CD8-positive, alpha-beta memory T cell (primary cell): Measurements from ENCODE around the gene KLRK1. TPM values are rescaled to one million over a fixed set of nuclear protein-coding genes. Genes with fewer than 3 reads are reported as not detected.

ENCODE experiments used
- CTCF ChIA-PET: fragments of 350-600 bp; sonication (Branson Sonifier 250); formaldehyde crosslinking; loops from one replicate; lab custom pipeline; 2021; ENCODE audit warnings: antibody characterized with exemption; lab: Charles Lee
- POLR2A ChIA-PET: fragments of 350-600 bp; sonication (Branson Sonifier 250); formaldehyde crosslinking; loops from one replicate; lab custom pipeline; 2021; ENCODE audit warnings: antibody characterized with exemption; lab: Charles Lee
- DNase-seq, 5 donors: peaks; one replicate each; pipeline versions ENCODE4 v3.0.0 to v3.0.0-alpha.2; 2020 to 2022; ENCODE audit warnings: mixed read lengths in 1 of 5
- H3K27ac ChIP-seq: one replicate; pipeline ENCODE4 v1.7.0; 2013; ENCODE audit warnings: low read depth, mild to moderate bottlenecking, low read length, moderate library complexity
- H3K27me3 ChIP-seq: 2 replicates; pipeline ENCODE4 v1.7.0; 2013; ENCODE audit warnings: low read length, mild to moderate bottlenecking; ENCODE audit not compliant: insufficient read depth, poor library complexity, severe bottlenecking
- H3K36me3 ChIP-seq: 2 replicates; pipeline ENCODE4 v1.7.0; 2013; ENCODE audit warnings: mild to moderate bottlenecking, low read length, moderate library complexity; ENCODE audit not compliant: insufficient read depth
- H3K4me1 ChIP-seq: 2 replicates; pipeline ENCODE4 v1.7.0; 2013; ENCODE audit warnings: mild to moderate bottlenecking, low read length, moderate library complexity; ENCODE audit not compliant: insufficient read depth
- H3K4me3 ChIP-seq: 2 replicates; pipeline ENCODE4 v1.7.0; 2013; ENCODE audit warnings: mild to moderate bottlenecking, low read length
- H3K9me3 ChIP-seq: 2 replicates; pipeline ENCODE4 v1.7.0; 2013; ENCODE audit warnings: mild to moderate bottlenecking, low read length
- H3K27ac Mint-ChIP-seq, 8 donors: one replicate each; pipeline ENCODE4 v1.8.0; 2020 to 2021; ENCODE audit warnings: mixed read lengths in 8 of 8, mild to moderate bottlenecking in 6 of 8, inconsistent platforms in 3 of 8, moderate library complexity in 3 of 8
- H3K27me3 Mint-ChIP-seq, 2 donors: one replicate each; pipeline ENCODE4 v1.8.0; 2020 to 2021; ENCODE audit warnings: mixed read lengths in 2 of 2, mild to moderate bottlenecking in 1 of 2, moderate library complexity in 1 of 2
- H3K36me3 Mint-ChIP-seq, 3 donors: one replicate each; pipeline ENCODE4 v1.8.0; 2020 to 2021; ENCODE audit warnings: mixed read lengths in 3 of 3, inconsistent platforms in 1 of 3, mild to moderate bottlenecking in 1 of 3
- H3K4me1 Mint-ChIP-seq, 3 donors: one replicate each; pipeline ENCODE4 v1.8.0; 2020 to 2021; ENCODE audit warnings: mixed read lengths in 3 of 3, inconsistent platforms in 1 of 3, mild to moderate bottlenecking in 1 of 3
- H3K4me3 Mint-ChIP-seq, 7 donors: one replicate each; pipeline ENCODE4 v1.8.0; 2020 to 2021; ENCODE audit warnings: mixed read lengths in 7 of 7, mild to moderate bottlenecking in 6 of 7, moderate library complexity in 4 of 7, inconsistent platforms in 2 of 7
- H3K9me3 Mint-ChIP-seq, 5 donors: one replicate each; pipeline ENCODE4 v1.8.0; 2020 to 2022; ENCODE audit warnings: mixed read lengths in 5 of 5, mild to moderate bottlenecking in 3 of 5, moderate library complexity in 2 of 5, inconsistent platforms in 1 of 5
- polyA plus RNA-seq: library from polyadenylated mRNA; unstranded; fragments of 300-500 nt; fragmentation: Illumina TruSeq; gene quantifications from one replicate; pipeline ENCODE4 v1.2.3, GENCODE V29; 2021
- total RNA-seq, 2 experiments: library from RNA; stranded (reverse); gene quantifications; one replicate each; pipeline ENCODE4 v1.2.3, GENCODE V29; 2021

Gene KLRK1
- total and polyA plus RNA-seq, 3 experiments from 2014 or later, result 145 to 562 (median 161) TPM

- H3K27ac Mint-ChIP-seq, result peak within 1 kb of the TSS; percentile 5 to 94 (median 81)
- H3K4me1 Mint-ChIP-seq, result peaks cover 13 to 31% (median 25%) of the 10 kb centered on the region in 3 donors
- POLR2A ChIA-PET, result interaction anchor here (0.7 to 1.1 kb wide), 5 partner anchors 12 to 196 kb away, joined by 3 to 6 read pairs (median 3); no protein-coding TSS in a partner anchor
- H3K4me3 Mint-ChIP-seq, result peak within 1 kb of the TSS; percentile 86 to 98 (median 88)
- Histone ChIP-seq H3K36me3 (no peaks in the 10 kb centered on the region), H3K27ac (peak within 1 kb of the TSS; percentile 64), H3K27me3 (no peaks in the 10 kb centered on the region), H3K4me1 (no peaks in the 10 kb centered on the region), H3K9me3 (no peaks in the 10 kb centered on the region), H3K4me3 (peak within 1 kb of the TSS; percentile 47)
- peak in 2 of 5 donors; percentile 55 to 68 for DNase-seq
- no peaks in the 10 kb centered on the region for H3K9me3 Mint-ChIP-seq
- H3K36me3 Mint-ChIP-seq, result peaks cover 9 to 43% (median 29%) of the 10 kb centered on the region in 3 donors
- CTCF ChIA-PET, result interaction anchor here (0.9 to 1.5 kb wide), 2 partner anchors 172 to 173 kb away, joined by 3 to 4 read pairs; no protein-coding TSS in a partner anchor
- H3K27me3 Mint-ChIP-seq, result no peaks in the 10 kb centered on the region
These were observed 19.6 kb upstream of the KLRK1 start, which contains the start of gene KLRC4 for GRCh38 chr12:10409392-10409791. TSS of gene KLRC4 (minus strand) at chr12:10409757. CDS start at chr12:10409575, 182 bp downstream.

GRCh38 chr12:10408842-10409241 is 19.0 kb upstream of the KLRK1 start:
- H3K4me3 Mint-ChIP-seq, result peak overlapping the region; percentile 86 to 98 (median 88)
- peak in 1 of 5 donors; percentile 44 for DNase-seq
- peak overlapping the region; percentile 47 for H3K4me3 ChIP-seq
- ChIA-PET CTCF (interaction anchor here (0.9 to 1.5 kb wide), 2 partner anchors 171 to 172 kb away, joined by 3 to 4 read pairs; no protein-coding TSS in a partner anchor), POLR2A (interaction anchor here (0.7 to 1.1 kb wide), 5 partner anchors 11 to 196 kb away, joined by 3 to 6 read pairs (median 3); no protein-coding TSS in a partner anchor)
- no peaks in the 10 kb centered on the region for H3K9me3 Mint-ChIP-seq
- H3K9me3 ChIP-seq, result no peaks in the 10 kb centered on the region
- no peaks in the 10 kb centered on the region for H3K27me3 ChIP-seq
- peaks cover 9 to 46% (median 32%) of the 10 kb centered on the region in 3 donors for H3K36me3 Mint-ChIP-seq
- H3K36me3 ChIP-seq, result no peaks in the 10 kb centered on the region
- peaks cover 12 to 31% (median 26%) of the 10 kb centered on the region in 3 donors for H3K4me1 Mint-ChIP-seq
- H3K4me1 ChIP-seq, result no peaks in the 10 kb centered on the region
- no peaks in the 10 kb centered on the region for H3K27me3 Mint-ChIP-seq
- peak overlapping the region; percentile 64 for H3K27ac ChIP-seq
- H3K27ac Mint-ChIP-seq, result peak overlapping the region; percentile 5 to 94 (median 81)

GRCh38 chr12:10406725-10407124 is 16.9 kb upstream of the KLRK1 start:
- Histone ChIP-seq H3K36me3 (no peaks in the 10 kb centered on the region), H3K27me3 (no peaks in the 10 kb centered on the region), H3K4me3 (peak overlapping the region; percentile 59), H3K4me1 (no peaks in the 10 kb centered on the region), H3K9me3 (no peaks in the 10 kb centered on the region), H3K27ac (peak overlapping the region; percentile 44)
- ChIA-PET CTCF (interaction anchor here (1.0 to 1.5 kb wide), 4 partner anchors 14 to 171 kb away, joined by 3 to 4 read pairs (median 4); no protein-coding TSS in a partner anchor), POLR2A (interaction anchor here (1.4 to 1.6 kb wide), 2 partner anchors 11 to 12 kb away, joined by 4 to 5 read pairs; no protein-coding TSS in a partner anchor)
- Mint-ChIP-seq H3K36me3 (peaks cover 9 to 56% (median 36%) of the 10 kb centered on the region in 3 donors), H3K27me3 (no peaks in the 10 kb centered on the region), H3K4me1 (peaks cover 17 to 39% (median 36%) of the 10 kb centered on the region in 3 donors), H3K27ac (peak overlapping the region in 7 of 8 donors; percentile 3 to 89 (median 77)), H3K9me3 (no peaks in the 10 kb centered on the region), H3K4me3 (peak overlapping the region; percentile 74 to 95 (median 89))
- no peak for DNase-seq

- no peaks in the 10 kb centered on the region for H3K9me3 ChIP-seq
- no peaks in the 10 kb centered on the region for H3K27me3 ChIP-seq
- no peaks in the 10 kb centered on the region for H3K9me3 Mint-ChIP-seq
- peaks cover 25 to 44% (median 40%) of the 10 kb centered on the region in 3 donors for H3K4me1 Mint-ChIP-seq
- DNase-seq, result no peak
- ChIA-PET CTCF (interaction anchor here (0.9 to 1.7 kb wide), 3 partner anchors 9 to 40 kb away, joined by 3 to 4 read pairs (median 3); no protein-coding TSS in a partner anchor), POLR2A (interaction anchor here (0.8 kb wide), 1 partner anchor 170 kb away, joined by 3 read pairs; no protein-coding TSS in a partner anchor)
- no peak overlapping the region for H3K27ac ChIP-seq
- peak overlapping the region; percentile 29 for H3K4me3 ChIP-seq
- peaks cover 9 to 68% (median 39%) of the 10 kb centered on the region in 3 donors for H3K36me3 Mint-ChIP-seq
- H3K27me3 Mint-ChIP-seq, result no peaks in the 10 kb centered on the region
- H3K4me3 Mint-ChIP-seq, result peak overlapping the region; percentile 58 to 85 (median 77)
- H3K36me3 ChIP-seq, result no peaks in the 10 kb centered on the region
- peaks cover under 1% of the 10 kb centered on the region for H3K4me1 ChIP-seq
- H3K27ac Mint-ChIP-seq, result peak overlapping the region in 7 of 8 donors; percentile 6 to 85 (median 54)
These were observed 15.5 kb upstream of the KLRK1 start for GRCh38 chr12:10405294-10405693.

- no peaks in the 10 kb centered on the region for H3K36me3 ChIP-seq
- CTCF ChIA-PET, result interaction anchor here (0.9 to 1.7 kb wide), 3 partner anchors 8 to 40 kb away, joined by 3 to 4 read pairs (median 3); no protein-coding TSS in a partner anchor
- H3K36me3 Mint-ChIP-seq, result peaks cover 9 to 73% (median 39%) of the 10 kb centered on the region in 3 donors
These were observed 15.0 kb upstream of the KLRK1 start for GRCh38 chr12:10404798-10405197.

GRCh38 chr12:10400829-10401228 is 11.0 kb upstream of the KLRK1 start:
- H3K4me1 ChIP-seq, result peaks cover 6% of the 10 kb centered on the region
- peak overlapping the region; percentile 23 to 87 (median 68) for H3K27ac Mint-ChIP-seq

More at GRCh38 chr12:10404798-10405197, 15.0 kb upstream of the KLRK1 start:
- POLR2A ChIA-PET, result interaction anchor here (0.8 kb wide), 1 partner anchor 169 kb away, joined by 3 read pairs; no protein-coding TSS in a partner anchor
- peaks cover 29 to 47% (median 43%) of the 10 kb centered on the region in 3 donors for H3K4me1 Mint-ChIP-seq
- H3K9me3 Mint-ChIP-seq, result no peaks in the 10 kb centered on the region
- H3K4me3 ChIP-seq, result peak overlapping the region; percentile 4
- no peak for DNase-seq
- H3K27ac Mint-ChIP-seq, result peak overlapping the region in 7 of 8 donors; percentile 6 to 85 (median 54)
- peaks cover 6% of the 10 kb centered on the region for H3K4me1 ChIP-seq
- no peaks in the 10 kb centered on the region for H3K9me3 ChIP-seq
- no peak overlapping the region for H3K27ac ChIP-seq
- H3K4me3 Mint-ChIP-seq, result peak overlapping the region; percentile 58 to 85 (median 77)
- no peaks in the 10 kb centered on the region for H3K27me3 Mint-ChIP-seq
- no peaks in the 10 kb centered on the region for H3K27me3 ChIP-seq

GRCh38 chr12:10398168-10398567 is 8.3 kb upstream of the KLRK1 start:
- peak overlapping the region; percentile 14 for H3K27ac ChIP-seq
- Mint-ChIP-seq H3K4me1 (peaks cover 64 to 85% (median 81%) of the 10 kb centered on the region in 3 donors), H3K27me3 (no peaks in the 10 kb centered on the region), H3K4me3 (peak overlapping the region; percentile 67 to 88 (median 80)), H3K27ac (peak overlapping the region; percentile 68 to 91 (median 84)), H3K36me3 (peaks cover 4 to 47% (median 7%) of the 10 kb centered on the region in 3 donors), H3K9me3 (no peaks in the 10 kb centered on the region)
- peak in 1 of 5 donors; percentile 52 for DNase-seq
- no peak overlapping the region for H3K4me3 ChIP-seq
- peaks cover 29% of the 10 kb centered on the region for H3K4me1 ChIP-seq
- no peaks in the 10 kb centered on the region for H3K9me3 ChIP-seq
- CTCF ChIA-PET, result interaction anchor here (4.4 kb wide), 1 partner anchor 14 kb away, joined by 16 read pairs; no protein-coding TSS in a partner anchor
- POLR2A ChIA-PET, result interaction anchor here (1.0 to 4.3 kb wide), 7 partner anchors 11 to 162 kb away, joined by 3 to 30 read pairs (median 6); no protein-coding TSS in a partner anchor
- no peaks in the 10 kb centered on the region for H3K36me3 ChIP-seq
- H3K27me3 ChIP-seq, result no peaks in the 10 kb centered on the region

More at GRCh38 chr12:10400829-10401228, 11.0 kb upstream of the KLRK1 start:
- Histone ChIP-seq H3K9me3 (no peaks in the 10 kb centered on the region), H3K4me3 (peak overlapping the region; percentile 11), H3K27ac (no peak overlapping the region), H3K27me3 (no peaks in the 10 kb centered on the region), H3K36me3 (no peaks in the 10 kb centered on the region)
- DNase-seq, result peak in 1 of 5 donors; percentile 39
- CTCF ChIA-PET, result interaction anchor here (1.2 kb wide), 1 partner anchor 35 kb away, joined by 4 read pairs; no protein-coding TSS in a partner anchor
- H3K27me3 Mint-ChIP-seq, result no peaks in the 10 kb centered on the region
- H3K4me1 Mint-ChIP-seq, result peaks cover 38 to 66% (median 60%) of the 10 kb centered on the region in 3 donors
- H3K4me3 Mint-ChIP-seq, result peak overlapping the region; percentile 44 to 87 (median 70)
- no peaks in the 10 kb centered on the region for H3K9me3 Mint-ChIP-seq
- POLR2A ChIA-PET, result interaction anchor here (0.6 kb wide), 1 partner anchor 62 kb away, joined by 4 read pairs; no protein-coding TSS in a partner anchor
- H3K36me3 Mint-ChIP-seq, result peaks cover 10 to 61% (median 23%) of the 10 kb centered on the region in 3 donors
